ENCODE measurements around the gene KLF1.

GRCh38 chr19:12930002-12930645, 43.1 kb upstream of the KLF1 start:
- no peak for TF ChIP-seq CTCF (IDR thresholded peaks at IDR 0.05 in 2 of 3, conservative IDR thresholded peaks at IDR 0.05 in 1 of 3; ENCODE audit: control insufficient read depth in 2 of 3, extremely low read depth in 1 of 3, insufficient read depth in 1 of 3, low read depth in 3 of 3, low read length in 3 of 3)
- TF ChIP-seq FOS (IDR thresholded peaks at IDR 0.05; ENCODE audit: borderline replicate concordance, extremely low read depth, insufficient read length), result no peak
- no peak for TF ChIP-seq HCFC1 (IDR thresholded peaks at IDR 0.05; ENCODE audit: low read length)
- TF ChIP-seq SIN3A (IDR thresholded peaks at IDR 0.05; ENCODE audit: low read depth, low read length), result no peak
- TF ChIP-seq PBX3 (IDR thresholded peaks at IDR 0.05; ENCODE audit: insufficient replicate concordance, low read depth, low read length), result no peak
- no peak for TF ChIP-seq TCF7 (IDR thresholded peaks at IDR 0.05; ENCODE audit: borderline replicate concordance)
- no peak for TF ChIP-seq ZBTB11 (CRISPR knock-in tag; IDR thresholded peaks at IDR 0.05)
- no peak for TF ChIP-seq BHLHE40 (IDR thresholded peaks at IDR 0.05; ENCODE audit: borderline replicate concordance in 1 of 2, low read depth in 2 of 2, low read length in 1 of 2)
- TF ChIP-seq TAF1 (IDR thresholded peaks at IDR 0.05; ENCODE audit: borderline replicate concordance, low read depth, low read length), result no peak
- no peak for TF ChIP-seq CHD2 (IDR thresholded peaks at IDR 0.05; ENCODE audit: borderline replicate concordance, low read depth, low read length)
- TF ChIP-seq ATF7 (IDR thresholded peaks at IDR 0.05; ENCODE audit: low read depth), result no peak
